Parathyroid adenoma (tissue), 2 donors: Measurements from ENCODE around the gene KDM5B.

Experiments
- H2AFZ ChIP-seq: fragments of 300-600 bp; sonication (generic); one replicate; pipeline ENCODE4 v1.7.0; 2017; ENCODE audit warnings: antibody characterized with exemption, mild to moderate bottlenecking
- H3K27ac ChIP-seq: fragments of 300-600 bp; sonication (generic); one replicate; pipeline ENCODE4 v1.7.0; 2017
- H3K27me3 ChIP-seq: fragments of 300-600 bp; sonication (generic); one replicate; pipeline ENCODE4 v1.7.0; 2017; ENCODE audit warnings: low read length; ENCODE audit not compliant: control insufficient read depth, insufficient read depth
- H3K36me3 ChIP-seq: fragments of 300-600 bp; sonication (generic); one replicate; pipeline ENCODE4 v1.7.0; 2017; ENCODE audit warnings: low read length; ENCODE audit not compliant: control insufficient read depth, insufficient read depth
- H3K4me1 ChIP-seq: fragments of 300-600 bp; sonication (generic); one replicate; pipeline ENCODE4 v1.7.0; 2017; ENCODE audit warnings: control low read depth
- H3K4me2 ChIP-seq: fragments of 300-600 bp; sonication (generic); one replicate; pipeline ENCODE4 v1.7.0; 2017; ENCODE audit warnings: low read length
- H3K4me3 ChIP-seq: fragments of 300-600 bp; sonication (generic); one replicate; pipeline ENCODE4 v1.7.0; 2017; ENCODE audit warnings: low read depth, low read length
- H3K79me2 ChIP-seq: fragments of 300-600 bp; sonication (generic); one replicate; pipeline ENCODE4 v1.7.0; 2017; ENCODE audit warnings: control low read depth
- H3K9ac ChIP-seq: fragments of 300-600 bp; sonication (generic); one replicate; pipeline ENCODE4 v1.7.0; 2017; ENCODE audit warnings: mild to moderate bottlenecking
- H3K9me3 ChIP-seq: fragments of 300-600 bp; sonication (generic); one replicate; pipeline ENCODE4 v1.7.0; 2017; ENCODE audit warnings: low read length; ENCODE audit not compliant: control insufficient read depth
- TF ChIP-seq, protein P1 (sequence below): fragments of 300-600 bp; sonication (generic); IDR thresholded peaks from one replicate; pipeline ENCODE4 v1.7.0; 2017; ENCODE audit warnings: antibody characterized with exemption, mild to moderate bottlenecking
- donor health status: primary hyperparathyroidism.

The KDM5B gene

GRCh38 chr1:202703191-202703590 lies 105.0 kb downstream of the KDM5B start:
- Histone ChIP-seq H2AFZ (no peak overlapping the region), H3K9ac (no peak overlapping the region), H3K4me2 (no peak overlapping the region), H3K36me3 (no peaks in the 10 kb centered on the region), H3K27me3 (no peaks in the 10 kb centered on the region), H3K4me1 (no peaks in the 10 kb centered on the region), H3K4me3 (no peak overlapping the region), H3K27ac (no peak overlapping the region), H3K79me2 (no peaks in the 10 kb centered on the region), H3K9me3 (no peaks in the 10 kb centered on the region)
- TF ChIP-seq, protein P1, sequence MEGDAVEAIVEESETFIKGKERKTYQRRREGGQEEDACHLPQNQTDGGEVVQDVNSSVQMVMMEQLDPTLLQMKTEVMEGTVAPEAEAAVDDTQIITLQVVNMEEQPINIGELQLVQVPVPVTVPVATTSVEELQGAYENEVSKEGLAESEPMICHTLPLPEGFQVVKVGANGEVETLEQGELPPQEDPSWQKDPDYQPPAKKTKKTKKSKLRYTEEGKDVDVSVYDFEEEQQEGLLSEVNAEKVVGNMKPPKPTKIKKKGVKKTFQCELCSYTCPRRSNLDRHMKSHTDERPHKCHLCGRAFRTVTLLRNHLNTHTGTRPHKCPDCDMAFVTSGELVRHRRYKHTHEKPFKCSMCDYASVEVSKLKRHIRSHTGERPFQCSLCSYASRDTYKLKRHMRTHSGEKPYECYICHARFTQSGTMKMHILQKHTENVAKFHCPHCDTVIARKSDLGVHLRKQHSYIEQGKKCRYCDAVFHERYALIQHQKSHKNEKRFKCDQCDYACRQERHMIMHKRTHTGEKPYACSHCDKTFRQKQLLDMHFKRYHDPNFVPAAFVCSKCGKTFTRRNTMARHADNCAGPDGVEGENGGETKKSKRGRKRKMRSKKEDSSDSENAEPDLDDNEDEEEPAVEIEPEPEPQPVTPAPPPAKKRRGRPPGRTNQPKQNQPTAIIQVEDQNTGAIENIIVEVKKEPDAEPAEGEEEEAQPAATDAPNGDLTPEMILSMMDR: no peak

DNA sequence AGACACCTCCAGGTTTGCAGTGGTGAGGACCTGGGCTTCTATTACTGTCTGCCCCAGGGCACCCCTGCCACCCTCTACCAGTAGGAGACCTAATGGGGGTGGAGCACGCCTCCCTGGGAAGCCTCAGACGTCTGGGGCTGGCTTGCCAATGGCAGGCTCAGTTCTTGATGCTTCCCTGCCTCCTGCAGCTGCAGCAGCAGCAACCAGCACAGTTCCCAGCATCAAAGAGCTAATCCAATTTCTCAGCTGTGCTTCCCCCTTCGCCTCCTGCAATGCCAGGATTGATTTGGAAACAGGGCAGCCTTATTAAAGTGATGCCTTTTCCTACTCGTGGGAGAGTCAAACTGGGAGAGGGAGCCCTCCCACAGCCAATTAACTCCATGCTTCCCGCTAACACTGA lies 106.1 kb downstream of the KDM5B start:
- no peak overlapping the region for H3K9ac ChIP-seq
- H3K4me3 ChIP-seq: no peak overlapping the region
- H3K4me1 ChIP-seq: no peaks in the 10 kb centered on the region
- H3K27me3 ChIP-seq: no peaks in the 10 kb centered on the region
- no peak overlapping the region for H2AFZ ChIP-seq
- no peaks in the 10 kb centered on the region for H3K9me3 ChIP-seq
- no peaks in the 10 kb centered on the region for H3K36me3 ChIP-seq
- TF ChIP-seq, protein P1: no peak
- H3K4me2 ChIP-seq: no peak overlapping the region
- no peaks in the 10 kb centered on the region for H3K79me2 ChIP-seq
- no peak overlapping the region for H3K27ac ChIP-seq

- no peak overlapping the region for H3K27ac ChIP-seq
- H3K4me1 ChIP-seq: no peaks in the 10 kb centered on the region
- H3K9me3 ChIP-seq: no peaks in the 10 kb centered on the region
- no peaks in the 10 kb centered on the region for H3K36me3 ChIP-seq
- H3K9ac ChIP-seq: no peak overlapping the region
- no peak overlapping the region for H3K4me3 ChIP-seq
- H3K27me3 ChIP-seq: no peaks in the 10 kb centered on the region
- H3K4me2 ChIP-seq: no peak overlapping the region
- TF ChIP-seq, protein P1: no peak
- H3K79me2 ChIP-seq: no peaks in the 10 kb centered on the region
- no peak overlapping the region for H2AFZ ChIP-seq
Observed at GRCh38 chr1:202701200-202701599, 107.0 kb downstream of the KDM5B start.

- Histone ChIP-seq H3K9ac (no peak overlapping the region), H3K36me3 (no peaks in the 10 kb centered on the region), H3K4me1 (no peaks in the 10 kb centered on the region), H3K4me2 (no peak overlapping the region), H3K4me3 (no peak overlapping the region), H3K27ac (no peak overlapping the region), H3K27me3 (no peaks in the 10 kb centered on the region), H2AFZ (no peak overlapping the region), H3K79me2 (no peaks in the 10 kb centered on the region), H3K9me3 (no peaks in the 10 kb centered on the region)
- TF ChIP-seq, protein P1: no peak
Observed at GRCh38 chr1:202700061-202700460, 108.2 kb downstream of the KDM5B start.

DNA sequence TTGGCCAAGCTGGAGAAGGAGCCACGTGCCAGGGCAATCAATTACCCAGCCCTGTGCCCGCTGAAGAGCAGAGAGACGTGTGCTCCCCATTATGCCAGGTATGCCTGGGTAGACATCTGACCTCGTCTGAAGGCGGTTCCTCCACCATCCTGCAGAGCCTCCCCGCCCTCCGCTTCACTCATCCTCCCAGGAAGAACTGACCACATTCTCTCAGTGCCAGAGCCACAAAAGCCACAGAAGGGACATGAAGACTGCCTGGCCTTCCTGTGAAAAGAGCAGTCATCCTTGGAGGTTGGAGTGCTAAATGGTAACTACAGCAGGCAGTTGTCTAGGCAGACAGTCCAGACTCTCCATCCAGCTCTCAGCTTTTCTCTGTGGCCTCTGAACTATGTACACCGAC lies 109.9 kb downstream of the KDM5B start:
- no peak overlapping the region for H2AFZ ChIP-seq
- no peaks in the 10 kb centered on the region for H3K79me2 ChIP-seq

More for the DNA sequence above, 109.9 kb downstream of the KDM5B start:
- Histone ChIP-seq H3K9ac (no peak overlapping the region), H3K27me3 (no peaks in the 10 kb centered on the region), H3K4me1 (no peaks in the 10 kb centered on the region), H3K27ac (no peak overlapping the region), H3K4me3 (no peak overlapping the region), H3K4me2 (no peak overlapping the region), H3K9me3 (no peaks in the 10 kb centered on the region), H3K36me3 (no peaks in the 10 kb centered on the region)
- TF ChIP-seq, protein P1: no peak
